Neural cell (in vitro differentiated cells): ENCODE results near the gene TRPT1. TPM values are rescaled to one million over a fixed set of nuclear protein-coding genes. Genes with fewer than 3 reads are reported as not detected.

Experiments
- H2AFZ ChIP-seq: fragments of 200-600, 300-800 bp; sonication (generic), shearing (Covaris generic); 2 replicates; pipeline ENCODE4 v1.6.0; 2014; ENCODE audit warnings: low read depth, mild to moderate bottlenecking, antibody characterized with exemption, low read length, moderate library complexity
- H3F3A ChIP-seq: fragments of 200-600 bp; shearing (Covaris generic); 2 replicates; pipeline ENCODE4 v1.6.1; 2016; ENCODE audit warnings: mild to moderate bottlenecking, moderate library complexity, mixed read lengths, antibody characterized with exemption, low read length; ENCODE audit not compliant: insufficient read depth, poor library complexity, severe bottlenecking
- H3K27ac ChIP-seq: fragments of 200-600, 300-800 bp; sonication (generic), shearing (Covaris generic); 2 replicates; pipeline ENCODE4 v1.5.1; 2014; ENCODE audit warnings: mild to moderate bottlenecking, low read length, moderate library complexity
- H3K27me3 ChIP-seq: fragments of 300-800, 200-600 bp; sonication (generic), shearing (Covaris generic); 2 replicates; pipeline ENCODE4 v1.6.0; 2014; ENCODE audit warnings: mild to moderate bottlenecking, low read depth, low read length, moderate library complexity; ENCODE audit not compliant: insufficient read depth
- H3K36me3 ChIP-seq: fragments of 300-800, 200-600 bp; sonication (generic), shearing (Covaris generic); 2 replicates; pipeline ENCODE4 v1.5.1; 2014; ENCODE audit warnings: mild to moderate bottlenecking, antibody characterized with exemption, low read length, moderate library complexity; ENCODE audit not compliant: insufficient read depth
- H3K4me2 ChIP-seq: fragments of 300-800, 200-600 bp; sonication (generic), shearing (Covaris generic); 2 replicates; pipeline ENCODE4 v1.6.0; 2014; ENCODE audit warnings: mild to moderate bottlenecking, low read length
- H3K4me3 ChIP-seq: fragments of 300-800, 200-600 bp; sonication (generic), shearing (Covaris generic); 2 replicates; pipeline ENCODE4 v1.5.1; 2014; ENCODE audit warnings: mild to moderate bottlenecking, low read length, moderate library complexity
- H3K79me2 ChIP-seq: fragments of 200-600 bp; shearing (Covaris generic); replicated peaks from 2 replicates; pipeline ENCODE4 v1.6.0; 2014; ENCODE audit warnings: mild to moderate bottlenecking, low read length, moderate library complexity; ENCODE audit not compliant: insufficient read depth
- H3K9ac ChIP-seq: fragments of 300-800, 200-600 bp; sonication (generic), shearing (Covaris generic); 2 replicates; pipeline ENCODE4 v1.6.1; 2016; ENCODE audit warnings: mild to moderate bottlenecking, low read length, mixed read lengths
- H3K9me2 ChIP-seq: fragments of 200-600 bp; shearing (Covaris generic); 2 replicates; pipeline ENCODE4 v1.6.1; 2016; ENCODE audit warnings: mild to moderate bottlenecking, low read length, mixed read lengths; ENCODE audit not compliant: insufficient read depth
- H3K9me3 ChIP-seq: fragments of 200-600, 300-800 bp; sonication (generic), shearing (Covaris generic); 2 replicates; pipeline ENCODE4 v1.6.1; 2016; ENCODE audit warnings: mild to moderate bottlenecking, mixed run types, low read length, moderate library complexity, mixed read lengths
- H4K20me1 ChIP-seq: fragments of 200-600 bp; shearing (Covaris generic); 2 replicates; pipeline ENCODE4 v1.6.1; 2016; ENCODE audit warnings: mild to moderate bottlenecking, mixed run types; ENCODE audit not compliant: insufficient read depth
- EP300 ChIP-seq: fragments of 450-650 bp; conservative IDR thresholded peaks from 2 replicates; pipeline ENCODE4 v1.6.1; 2014; ENCODE audit warnings: antibody characterized with exemption, mild to moderate bottlenecking, moderate library complexity; ENCODE audit not compliant: poor library complexity, severe bottlenecking
- EZH2 ChIP-seq: fragments of 200-600, 300-800 bp; shearing (Covaris generic), sonication (generic); IDR thresholded peaks from 2 replicates; pipeline ENCODE4 v1.6.1; 2014; ENCODE audit warnings: antibody characterized with exemption, low read length, borderline replicate concordance, mild to moderate bottlenecking; ENCODE audit not compliant: insufficient read depth, poor library complexity, severe bottlenecking
- MXI1 ChIP-seq: fragments of 450-650 bp; conservative IDR thresholded peaks from 2 replicates; pipeline ENCODE4 v1.6.1; 2014; ENCODE audit warnings: antibody characterized with exemption, mild to moderate bottlenecking; ENCODE audit not compliant: poor library complexity, severe bottlenecking
- POLR2AphosphoS5 ChIP-seq: IDR thresholded peaks from 2 replicates; pipeline ENCODE4 v1.6.1; 2012
- RAD21 ChIP-seq: fragments of 450-650 bp; conservative IDR thresholded peaks from 2 replicates; pipeline ENCODE4 v1.6.1; 2014; ENCODE audit warnings: antibody characterized with exemption, mild to moderate bottlenecking, moderate library complexity
- SMC3 ChIP-seq: fragments of 450-650 bp; conservative IDR thresholded peaks from 2 replicates; pipeline ENCODE4 v1.6.1; 2014; ENCODE audit warnings: antibody characterized with exemption, mild to moderate bottlenecking, moderate library complexity; ENCODE audit not compliant: poor library complexity
- TAF1 ChIP-seq: IDR thresholded peaks from 2 replicates; pipeline ENCODE4 v1.6.1; 2012; ENCODE audit warnings: low read depth
- polyA minus RNA-seq: library from RNA; depleted of rRNA, polyadenylated mRNA; stranded (reverse); fragments of >200 nt; gene quantifications from 2 replicates; pipeline ENCODE4 v1.2.3, GENCODE V29; 2014
- polyA plus RNA-seq: library from polyadenylated mRNA; depleted of rRNA; stranded (reverse); fragments of >200 nt; gene quantifications from 2 replicates; pipeline ENCODE4 v1.2.3, GENCODE V29; 2014
- TF ChIP-seq, protein P1 (sequence below): IDR thresholded peaks from 2 replicates; pipeline ENCODE4 v1.6.1; 2012; ENCODE audit warnings: borderline replicate concordance
- TF ChIP-seq, protein P2 (sequence below): fragments of 450-650 bp; IDR thresholded peaks from 2 replicates; pipeline ENCODE4 v1.5.1; 2014; ENCODE audit warnings: antibody characterized with exemption, mild to moderate bottlenecking, moderate library complexity; ENCODE audit not compliant: poor library complexity, severe bottlenecking

The TRPT1 gene, protein sequence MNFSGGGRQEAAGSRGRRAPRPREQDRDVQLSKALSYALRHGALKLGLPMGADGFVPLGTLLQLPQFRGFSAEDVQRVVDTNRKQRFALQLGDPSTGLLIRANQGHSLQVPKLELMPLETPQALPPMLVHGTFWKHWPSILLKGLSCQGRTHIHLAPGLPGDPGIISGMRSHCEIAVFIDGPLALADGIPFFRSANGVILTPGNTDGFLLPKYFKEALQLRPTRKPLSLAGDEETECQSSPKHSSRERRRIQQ
- polyA plus RNA-seq: 67.2 and 75.8 TPM in 2 replicates
- 17.0 and 23.3 TPM in 2 replicates for polyA minus RNA-seq

DNA sequence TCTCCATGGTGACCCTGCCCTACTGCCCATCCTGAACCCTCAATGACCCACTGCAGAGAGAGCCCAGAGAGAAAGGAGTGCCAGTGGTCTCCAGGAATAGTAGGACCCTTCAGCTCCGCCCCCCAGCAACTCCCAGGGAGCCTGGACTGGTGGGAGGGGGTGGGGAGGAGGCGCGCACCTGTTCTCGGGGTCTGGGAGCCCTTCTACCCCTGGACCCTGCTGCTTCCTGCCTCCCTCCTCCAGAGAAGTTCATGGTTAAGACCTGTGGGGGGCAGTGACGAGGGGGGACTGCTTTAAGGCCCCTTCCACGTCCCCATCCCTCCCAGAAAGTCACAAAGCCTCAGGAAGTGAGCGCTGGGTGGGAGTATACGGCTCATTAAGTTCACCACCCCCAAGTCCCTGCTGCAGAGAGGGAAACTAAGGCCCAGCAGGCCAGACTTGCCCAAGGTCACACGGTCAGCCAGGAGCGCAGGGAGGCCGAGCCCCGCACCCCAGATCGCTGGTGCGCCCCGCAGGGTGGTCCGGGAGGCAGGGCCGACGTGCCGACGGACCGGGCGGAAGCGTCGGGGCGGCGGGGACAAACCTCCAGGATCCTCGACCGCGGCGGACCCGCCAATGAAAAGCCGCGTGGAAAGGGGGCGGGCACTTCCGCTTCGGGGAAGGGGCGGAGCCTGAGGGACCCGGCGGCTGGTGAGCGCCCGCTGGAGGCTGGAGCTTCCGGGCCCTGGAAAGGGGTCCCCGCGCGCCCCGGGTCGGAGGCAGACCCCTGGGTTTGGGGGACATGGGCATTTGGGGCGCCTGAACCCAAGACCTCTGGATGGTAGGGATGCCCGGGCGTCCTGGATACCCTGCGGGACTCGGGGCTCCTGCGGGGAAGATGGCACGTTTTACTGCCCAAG lies at the start of gene TRPT1, which contains the start of gene NUDT22:
TSS of gene TRPT1 (minus strand) at position 579 of the 899 bp plus-strand sequence. CDS start at position 253, 326 bp downstream.
TSS of gene NUDT22 (plus strand) at position 667 of the 899 bp plus-strand sequence. CDS start 379 bp downstream, outside the sequence.
- H2AFZ ChIP-seq: peak within 1 kb of the TSS; percentile 84
- H3K4me3 ChIP-seq: peak within 1 kb of the TSS; percentile 84
- no peaks in the 10 kb centered on the region for H3K9me2 ChIP-seq
- H3K9ac ChIP-seq: peak within 1 kb of the TSS; percentile 83
- no peaks in the 10 kb centered on the region for H4K20me1 ChIP-seq
- TF ChIP-seq POLR2AphosphoS5: peak; percentile 68
- TF ChIP-seq TAF1: peak; percentile 54
- peak; percentile 67 for TF ChIP-seq MXI1
- TF ChIP-seq, protein P1, sequence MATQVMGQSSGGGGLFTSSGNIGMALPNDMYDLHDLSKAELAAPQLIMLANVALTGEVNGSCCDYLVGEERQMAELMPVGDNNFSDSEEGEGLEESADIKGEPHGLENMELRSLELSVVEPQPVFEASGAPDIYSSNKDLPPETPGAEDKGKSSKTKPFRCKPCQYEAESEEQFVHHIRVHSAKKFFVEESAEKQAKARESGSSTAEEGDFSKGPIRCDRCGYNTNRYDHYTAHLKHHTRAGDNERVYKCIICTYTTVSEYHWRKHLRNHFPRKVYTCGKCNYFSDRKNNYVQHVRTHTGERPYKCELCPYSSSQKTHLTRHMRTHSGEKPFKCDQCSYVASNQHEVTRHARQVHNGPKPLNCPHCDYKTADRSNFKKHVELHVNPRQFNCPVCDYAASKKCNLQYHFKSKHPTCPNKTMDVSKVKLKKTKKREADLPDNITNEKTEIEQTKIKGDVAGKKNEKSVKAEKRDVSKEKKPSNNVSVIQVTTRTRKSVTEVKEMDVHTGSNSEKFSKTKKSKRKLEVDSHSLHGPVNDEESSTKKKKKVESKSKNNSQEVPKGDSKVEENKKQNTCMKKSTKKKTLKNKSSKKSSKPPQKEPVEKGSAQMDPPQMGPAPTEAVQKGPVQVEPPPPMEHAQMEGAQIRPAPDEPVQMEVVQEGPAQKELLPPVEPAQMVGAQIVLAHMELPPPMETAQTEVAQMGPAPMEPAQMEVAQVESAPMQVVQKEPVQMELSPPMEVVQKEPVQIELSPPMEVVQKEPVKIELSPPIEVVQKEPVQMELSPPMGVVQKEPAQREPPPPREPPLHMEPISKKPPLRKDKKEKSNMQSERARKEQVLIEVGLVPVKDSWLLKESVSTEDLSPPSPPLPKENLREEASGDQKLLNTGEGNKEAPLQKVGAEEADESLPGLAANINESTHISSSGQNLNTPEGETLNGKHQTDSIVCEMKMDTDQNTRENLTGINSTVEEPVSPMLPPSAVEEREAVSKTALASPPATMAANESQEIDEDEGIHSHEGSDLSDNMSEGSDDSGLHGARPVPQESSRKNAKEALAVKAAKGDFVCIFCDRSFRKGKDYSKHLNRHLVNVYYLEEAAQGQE: no peak
- TF ChIP-seq, protein P2, sequence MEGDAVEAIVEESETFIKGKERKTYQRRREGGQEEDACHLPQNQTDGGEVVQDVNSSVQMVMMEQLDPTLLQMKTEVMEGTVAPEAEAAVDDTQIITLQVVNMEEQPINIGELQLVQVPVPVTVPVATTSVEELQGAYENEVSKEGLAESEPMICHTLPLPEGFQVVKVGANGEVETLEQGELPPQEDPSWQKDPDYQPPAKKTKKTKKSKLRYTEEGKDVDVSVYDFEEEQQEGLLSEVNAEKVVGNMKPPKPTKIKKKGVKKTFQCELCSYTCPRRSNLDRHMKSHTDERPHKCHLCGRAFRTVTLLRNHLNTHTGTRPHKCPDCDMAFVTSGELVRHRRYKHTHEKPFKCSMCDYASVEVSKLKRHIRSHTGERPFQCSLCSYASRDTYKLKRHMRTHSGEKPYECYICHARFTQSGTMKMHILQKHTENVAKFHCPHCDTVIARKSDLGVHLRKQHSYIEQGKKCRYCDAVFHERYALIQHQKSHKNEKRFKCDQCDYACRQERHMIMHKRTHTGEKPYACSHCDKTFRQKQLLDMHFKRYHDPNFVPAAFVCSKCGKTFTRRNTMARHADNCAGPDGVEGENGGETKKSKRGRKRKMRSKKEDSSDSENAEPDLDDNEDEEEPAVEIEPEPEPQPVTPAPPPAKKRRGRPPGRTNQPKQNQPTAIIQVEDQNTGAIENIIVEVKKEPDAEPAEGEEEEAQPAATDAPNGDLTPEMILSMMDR: peak; percentile 68
- peak; percentile 38 for TF ChIP-seq SMC3
- peak; percentile 31 for TF ChIP-seq RAD21
- peak; percentile 13 for TF ChIP-seq EP300
- no peak for TF ChIP-seq EZH2
- peak within 1 kb of the TSS; percentile 51 for H3K27ac ChIP-seq
- H3F3A ChIP-seq: no peaks in the 10 kb centered on the region
- H3K9me3 ChIP-seq: no peaks in the 10 kb centered on the region
- peaks cover 6% of the 10 kb centered on the region for H3K79me2 ChIP-seq
- H3K27me3 ChIP-seq: no peaks in the 10 kb centered on the region
- no peaks in the 10 kb centered on the region for H3K36me3 ChIP-seq
- H3K4me2 ChIP-seq: peak within 1 kb of the TSS; percentile 68

DNA sequence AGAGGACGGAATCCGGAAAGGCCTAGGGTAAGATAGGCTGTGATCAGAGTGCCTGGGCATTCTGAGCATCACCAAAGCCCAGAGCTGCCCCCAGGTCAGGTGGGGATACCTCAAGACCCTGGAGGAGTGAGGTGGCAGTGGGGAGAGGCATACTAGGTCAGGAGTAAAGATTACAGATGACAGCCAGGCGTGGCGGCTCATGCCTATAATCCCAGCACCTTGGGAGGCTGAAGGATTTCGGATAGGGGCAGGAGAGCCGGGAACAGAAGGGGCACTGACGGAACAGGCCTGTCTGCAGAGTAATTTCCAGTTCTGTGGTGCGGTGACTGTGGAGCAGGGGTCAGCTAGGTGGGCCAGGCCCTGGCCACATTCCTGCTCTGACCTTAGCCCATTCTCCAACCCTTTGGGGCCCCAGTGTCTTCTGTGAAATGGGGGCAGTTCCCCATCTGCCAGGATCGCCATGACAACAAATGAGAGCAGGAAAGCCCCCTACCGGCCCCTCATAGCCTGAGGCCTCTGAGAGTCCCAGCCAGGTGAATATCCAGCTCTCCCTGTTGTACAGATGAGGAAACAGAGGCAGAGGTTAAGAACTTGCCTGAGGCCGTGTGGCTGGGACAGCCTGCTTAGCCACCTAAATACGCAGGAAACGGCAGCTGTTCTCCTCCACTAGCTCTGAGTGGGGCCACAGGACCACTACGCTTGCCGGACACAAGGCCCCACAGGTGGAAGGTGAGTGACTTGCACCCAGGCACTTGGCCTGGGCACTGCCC lies 49.2 kb upstream of the TRPT1 start:
- Histone ChIP-seq H3K36me3 (no peaks in the 10 kb centered on the region), H2AFZ (no peak overlapping the region), H3K4me2 (no peak overlapping the region), H3K9me2 (no peaks in the 10 kb centered on the region), H3F3A (peaks cover 4% of the 10 kb centered on the region), H3K27me3 (no peaks in the 10 kb centered on the region), H3K9me3 (no peaks in the 10 kb centered on the region), H3K4me3 (no peak overlapping the region), H3K9ac (no peak overlapping the region), H3K79me2 (no peaks in the 10 kb centered on the region), H3K27ac (no peak overlapping the region), H4K20me1 (no peaks in the 10 kb centered on the region)
- TF ChIP-seq RAD21: no peak
- TF ChIP-seq POLR2AphosphoS5: no peak
